T-helper 17 cell (primary cell): ENCODE results near the gene NTRK2. TPM values are rescaled to one million over a fixed set of nuclear protein-coding genes. Genes with fewer than 3 reads are reported as not detected.

Experiments
- ATAC-seq: fragments of 150-1000 bp; cut with Tn5 transposase; 2 replicates; pipeline ENCODE4 v1.10.0; 2021; ENCODE audit warnings: mild to moderate bottlenecking, moderate library complexity
- DNase-seq, 3 donors: peaks; one replicate each; pipeline versions ENCODE4 v3.0.0 to v3.0.0-alpha.2; 2020 to 2021
- H3K9me3 ChIP-seq: one replicate; pipeline ENCODE4 v1.7.0; 2013; ENCODE audit warnings: low read length, mild to moderate bottlenecking; ENCODE audit not compliant: control insufficient read depth, poor library complexity, severe bottlenecking
- H3K27ac Mint-ChIP-seq: one replicate; pipeline ENCODE4 v1.8.0; 2022; ENCODE audit warnings: mild to moderate bottlenecking, moderate library complexity, mixed read lengths
- H3K27me3 Mint-ChIP-seq: one replicate; pipeline ENCODE4 v1.8.0; 2022; ENCODE audit warnings: mixed read lengths
- H3K36me3 Mint-ChIP-seq: one replicate; pipeline ENCODE4 v1.8.0; 2022; ENCODE audit warnings: low read depth, mixed read lengths
- H3K4me1 Mint-ChIP-seq: one replicate; pipeline ENCODE4 v1.8.0; 2022; ENCODE audit warnings: mild to moderate bottlenecking, mixed read lengths
- H3K4me3 Mint-ChIP-seq: one replicate; pipeline ENCODE4 v1.8.0; 2022; ENCODE audit warnings: mild to moderate bottlenecking, moderate library complexity, mixed read lengths
- total RNA-seq, 4 donors: library from RNA in 2 of 4; stranded (reverse) in 2 of 4; gene quantifications; one replicate each; pipeline ENCODE4 v1.2.3 and lab custom pipeline; 2022 to 2026

The NTRK2 gene
- total RNA-seq, 2 donors from 2014 or later = 1.1 to 1.6 TPM

DNA sequence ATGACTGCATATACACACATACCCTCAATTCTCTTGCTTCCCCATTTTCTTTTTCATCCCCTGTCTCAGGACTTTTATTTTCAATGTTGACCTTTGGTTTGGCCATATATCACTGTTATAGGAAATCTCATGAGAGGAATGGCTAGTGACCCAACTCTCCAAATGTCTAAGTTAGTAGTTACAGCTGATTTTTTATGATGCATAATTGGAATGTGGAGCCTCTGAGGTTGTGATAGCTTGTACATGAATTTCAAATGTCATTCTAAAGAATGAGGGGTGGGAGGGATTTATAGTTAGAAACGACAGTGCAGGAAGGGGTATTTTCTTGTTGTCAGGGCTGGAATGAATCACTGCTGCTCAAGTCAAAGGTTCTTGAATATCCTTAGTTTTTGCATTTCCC, 356.1 kb downstream of the NTRK2 start:
- peaks cover 3% of the 10 kb centered on the region for H3K9me3 ChIP-seq
- ATAC-seq (no peak), DNase-seq (no peak)
- H3K27me3 Mint-ChIP-seq = peaks cover 6% of the 10 kb centered on the region
- no peak overlapping the region for H3K4me3 Mint-ChIP-seq
- H3K36me3 Mint-ChIP-seq = no peaks in the 10 kb centered on the region
- no peaks in the 10 kb centered on the region for H3K4me1 Mint-ChIP-seq
- no peak overlapping the region for H3K27ac Mint-ChIP-seq

GRCh38 chr9:85027870-85028269, 358.3 kb downstream of the NTRK2 start:
- peaks cover 5% of the 10 kb centered on the region for H3K27me3 Mint-ChIP-seq
- no peak for ATAC-seq
- no peak overlapping the region for H3K4me3 Mint-ChIP-seq
- no peaks in the 10 kb centered on the region for H3K36me3 Mint-ChIP-seq
- no peak for DNase-seq
- H3K4me1 Mint-ChIP-seq = no peaks in the 10 kb centered on the region
- H3K9me3 ChIP-seq = peaks cover 3% of the 10 kb centered on the region
- H3K27ac Mint-ChIP-seq = no peak overlapping the region

- Mint-ChIP-seq H3K4me1 (no peaks in the 10 kb centered on the region), H3K27ac (no peak overlapping the region)
- ATAC-seq = no peak
These were observed 360.8 kb downstream of the NTRK2 start for GRCh38 chr9:85030316-85030715.

DNA sequence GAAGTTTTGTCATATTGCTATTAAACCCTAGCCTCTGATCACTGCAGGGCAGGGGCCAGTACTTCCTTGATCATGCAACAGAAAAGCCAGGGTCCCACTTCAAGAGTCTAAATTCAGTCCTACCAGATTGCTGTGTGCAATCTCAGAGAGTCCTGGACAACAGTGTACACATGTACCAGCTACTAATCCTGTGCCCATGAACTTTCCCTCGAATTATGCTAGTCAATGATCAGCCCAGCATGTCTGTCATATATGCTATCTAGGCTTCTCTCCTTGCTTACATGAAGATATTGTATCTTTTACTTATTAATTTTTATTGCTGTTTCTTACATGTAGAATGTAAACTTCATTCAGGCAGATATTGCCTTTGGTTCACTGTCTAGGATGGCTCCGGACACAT, 367.0 kb downstream of the NTRK2 start:
- H3K4me1 Mint-ChIP-seq = no peaks in the 10 kb centered on the region
- H3K4me3 Mint-ChIP-seq = no peak overlapping the region
- peaks cover 19% of the 10 kb centered on the region for H3K27me3 Mint-ChIP-seq
- H3K36me3 Mint-ChIP-seq = peaks cover 3% of the 10 kb centered on the region
- DNase-seq (no peak), ATAC-seq (no peak)
- H3K27ac Mint-ChIP-seq = no peak overlapping the region
- no peaks in the 10 kb centered on the region for H3K9me3 ChIP-seq

More at GRCh38 chr9:85030316-85030715, 360.8 kb downstream of the NTRK2 start:
- peaks cover 3% of the 10 kb centered on the region for H3K9me3 ChIP-seq
- Mint-ChIP-seq H3K36me3 (peaks cover 3% of the 10 kb centered on the region), H3K4me3 (no peak overlapping the region), H3K27me3 (peaks cover 12% of the 10 kb centered on the region)
- no peak for DNase-seq

- no peak for DNase-seq
- Mint-ChIP-seq H3K27ac (no peak overlapping the region), H3K4me3 (no peak overlapping the region), H3K36me3 (peaks cover 3% of the 10 kb centered on the region), H3K27me3 (peaks cover 19% of the 10 kb centered on the region), H3K4me1 (no peaks in the 10 kb centered on the region)
- ATAC-seq = no peak
- no peaks in the 10 kb centered on the region for H3K9me3 ChIP-seq
These were observed 368.5 kb downstream of the NTRK2 start for GRCh38 chr9:85038061-85038460.

GRCh38 chr9:85038824-85039608, 369.5 kb downstream of the NTRK2 start:
- no peaks in the 10 kb centered on the region for H3K9me3 ChIP-seq
- DNase-seq = no peak
- Mint-ChIP-seq H3K4me1 (no peaks in the 10 kb centered on the region), H3K27ac (no peak overlapping the region), H3K4me3 (no peak overlapping the region), H3K36me3 (peaks cover 3% of the 10 kb centered on the region), H3K27me3 (peaks cover 19% of the 10 kb centered on the region)
- no peak for ATAC-seq

- Mint-ChIP-seq H3K4me3 (no peak overlapping the region), H3K27me3 (peaks cover 15% of the 10 kb centered on the region), H3K4me1 (no peaks in the 10 kb centered on the region), H3K27ac (no peak overlapping the region), H3K36me3 (no peaks in the 10 kb centered on the region)
- no peaks in the 10 kb centered on the region for H3K9me3 ChIP-seq
- ATAC-seq (no peak), DNase-seq (no peak)
These were observed 370.6 kb downstream of the NTRK2 start for GRCh38 chr9:85040146-85040545.

DNA sequence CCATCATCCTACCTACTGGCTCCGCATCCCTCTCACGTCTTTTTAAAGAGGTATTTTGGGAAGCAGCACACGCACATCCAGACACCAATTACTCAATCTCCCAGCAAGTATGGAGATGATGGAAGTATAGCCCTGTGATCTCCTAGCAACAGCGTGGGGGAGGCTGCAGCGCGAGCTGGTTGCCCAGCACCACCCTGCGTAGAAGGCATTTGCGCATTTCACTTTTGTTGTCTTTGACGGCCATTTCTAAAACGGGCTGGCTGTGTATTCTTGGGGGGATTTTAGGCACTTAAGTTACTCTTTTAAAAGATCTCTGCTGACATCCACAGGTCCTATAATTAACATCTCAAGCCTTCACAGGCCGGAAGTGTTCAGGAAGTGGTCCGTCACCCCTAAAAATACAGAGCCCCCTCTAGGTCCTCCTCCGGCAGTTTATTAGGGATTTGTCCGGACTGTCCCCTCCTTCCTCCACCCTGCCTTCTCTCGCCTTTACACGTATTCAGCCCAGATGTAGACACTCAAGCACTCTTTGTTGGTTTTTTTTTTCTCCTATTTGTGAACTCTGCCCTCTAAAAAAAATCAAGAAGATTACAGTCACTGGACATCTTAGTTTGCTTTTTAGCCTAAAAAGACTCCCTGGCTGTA, 371.4 kb downstream of the NTRK2 start:
- Mint-ChIP-seq H3K4me3 (no peak overlapping the region), H3K27me3 (peaks cover 13% of the 10 kb centered on the region), H3K4me1 (no peaks in the 10 kb centered on the region), H3K36me3 (no peaks in the 10 kb centered on the region), H3K27ac (no peak overlapping the region)
- ATAC-seq = no peak
- no peak for DNase-seq
- H3K9me3 ChIP-seq = no peaks in the 10 kb centered on the region

- DNase-seq (no peak), ATAC-seq (no peak)
- Mint-ChIP-seq H3K27ac (no peak overlapping the region), H3K36me3 (no peaks in the 10 kb centered on the region), H3K4me1 (no peaks in the 10 kb centered on the region), H3K4me3 (no peak overlapping the region), H3K27me3 (peaks cover 12% of the 10 kb centered on the region)
- no peaks in the 10 kb centered on the region for H3K9me3 ChIP-seq
These were observed 372.1 kb downstream of the NTRK2 start for GRCh38 chr9:85041466-85042137.

DNA sequence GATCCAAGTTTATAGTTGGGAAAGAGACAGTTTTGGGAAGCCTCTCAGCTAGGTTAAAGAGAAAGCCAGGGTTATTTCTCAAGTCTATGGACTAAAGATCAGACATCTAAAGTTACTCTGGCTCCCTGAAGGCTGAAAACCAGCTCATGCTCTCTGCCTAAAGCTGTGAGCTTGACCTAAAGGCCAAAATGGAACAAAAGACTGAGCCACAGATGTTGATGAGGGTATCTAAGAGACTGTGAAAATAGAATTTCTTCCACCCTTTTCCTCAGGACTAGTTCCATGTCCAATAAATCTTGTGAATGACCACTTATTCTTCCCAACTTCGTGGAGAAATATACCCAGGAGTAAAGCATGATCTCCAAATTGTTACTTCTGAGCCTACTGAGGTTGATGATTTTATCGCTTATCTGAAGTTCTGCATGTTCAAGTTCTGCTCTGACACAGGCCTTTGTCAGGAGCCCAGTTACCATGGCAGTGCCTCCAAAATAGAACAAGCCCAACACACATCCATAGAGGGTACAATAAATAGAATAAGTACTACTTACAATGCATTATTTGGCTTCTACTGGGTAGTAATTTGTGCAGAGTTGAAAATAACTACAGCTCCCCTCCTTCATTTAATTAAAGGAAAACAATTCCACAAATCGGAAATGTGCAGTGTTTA, 373.6 kb downstream of the NTRK2 start:
- H3K36me3 Mint-ChIP-seq = no peaks in the 10 kb centered on the region
- no peak overlapping the region for H3K4me3 Mint-ChIP-seq
- H3K27me3 Mint-ChIP-seq = peaks cover 12% of the 10 kb centered on the region
- no peaks in the 10 kb centered on the region for H3K9me3 ChIP-seq
- H3K27ac Mint-ChIP-seq = no peak overlapping the region
- no peaks in the 10 kb centered on the region for H3K4me1 Mint-ChIP-seq
- DNase-seq = no peak
- no peak for ATAC-seq

GRCh38 chr9:85045271-85045670, 375.7 kb downstream of the NTRK2 start:
- H3K4me3 Mint-ChIP-seq = no peak overlapping the region
- no peaks in the 10 kb centered on the region for H3K4me1 Mint-ChIP-seq
- ATAC-seq (no peak), DNase-seq (no peak)
- H3K27me3 Mint-ChIP-seq = peaks cover 6% of the 10 kb centered on the region
- no peaks in the 10 kb centered on the region for H3K36me3 Mint-ChIP-seq
- H3K9me3 ChIP-seq = no peaks in the 10 kb centered on the region
- no peak overlapping the region for H3K27ac Mint-ChIP-seq

DNA sequence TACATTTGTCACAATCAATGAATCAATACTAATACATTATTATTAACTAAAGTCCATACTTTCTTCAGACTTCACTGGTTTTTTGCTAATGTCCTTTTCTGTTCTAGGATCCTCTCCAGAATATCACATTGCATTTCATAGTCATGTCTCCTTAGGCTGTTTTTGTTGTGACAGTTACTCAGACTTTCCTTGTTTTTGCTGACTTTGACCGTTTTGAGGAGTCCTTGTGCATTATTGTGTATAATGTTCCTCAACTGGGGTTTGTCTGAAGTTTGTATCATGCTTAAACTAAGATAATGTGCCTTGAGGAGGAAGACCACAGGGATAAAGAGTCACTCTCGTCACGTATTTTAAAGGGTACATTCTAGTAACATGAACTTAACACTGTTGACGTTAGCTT, 376.9 kb downstream of the NTRK2 start:
- H3K27ac Mint-ChIP-seq = no peak overlapping the region
- no peak overlapping the region for H3K4me3 Mint-ChIP-seq
- no peak for DNase-seq
- no peaks in the 10 kb centered on the region for H3K9me3 ChIP-seq
- peaks cover 6% of the 10 kb centered on the region for H3K27me3 Mint-ChIP-seq
- no peak for ATAC-seq
- H3K36me3 Mint-ChIP-seq = no peaks in the 10 kb centered on the region
- no peaks in the 10 kb centered on the region for H3K4me1 Mint-ChIP-seq

- Mint-ChIP-seq H3K36me3 (no peaks in the 10 kb centered on the region), H3K4me3 (no peak overlapping the region)
- no peak for DNase-seq
These were observed 383.8 kb downstream of the NTRK2 start for GRCh38 chr9:85053206-85053786.

More at GRCh38 chr9:85053206-85053786, 383.8 kb downstream of the NTRK2 start:
- no peak overlapping the region for H3K27ac Mint-ChIP-seq
- H3K4me1 Mint-ChIP-seq = no peaks in the 10 kb centered on the region
- no peaks in the 10 kb centered on the region for H3K9me3 ChIP-seq
- H3K27me3 Mint-ChIP-seq = peaks cover 28% of the 10 kb centered on the region
- ATAC-seq = no peak
